HL-60 (cell line): ENCODE data around the gene DLEC1.

ENCODE experiments used
- DNase-seq, 2 experiments: peaks; one replicate each; pipeline ENCODE4 v3.0.0-alpha.2; 2010 to 2020; ENCODE audit warnings: low read depth in 1 of 2, low spot score in 1 of 2
- H3K27ac ChIP-seq: fragments of 250-450 bp; sonication (Bioruptor Pico); replicated peaks from 2 replicates; pipeline ENCODE4 v1.5.1; 2020; ENCODE audit warnings: mild to moderate bottlenecking, moderate library complexity
- H3K27me3 ChIP-seq: fragments of 250-450 bp; sonication (Bioruptor Pico); 2 replicates; pipeline ENCODE4 v1.5.1; 2021; ENCODE audit warnings: mild to moderate bottlenecking, moderate library complexity; ENCODE audit not compliant: insufficient read depth, poor library complexity, severe bottlenecking
- H3K4me3 ChIP-seq: replicated peaks from 2 replicates; pipeline ENCODE4 v1.5.1; 2011; ENCODE audit warnings: mild to moderate bottlenecking, control low read depth, low read length; ENCODE audit not compliant: insufficient read depth
- GABPA ChIP-seq: IDR thresholded peaks from 2 replicates; pipeline ENCODE4 v1.6.1; 2012; ENCODE audit warnings: low read depth
- POLR2AphosphoS5 ChIP-seq: IDR thresholded peaks from 2 replicates; pipeline ENCODE4 v1.6.1; 2012; ENCODE audit warnings: low read depth
- SPI1 ChIP-seq: IDR thresholded peaks from 2 replicates; pipeline ENCODE4 v1.6.1; 2012; ENCODE audit warnings: low read depth, mild to moderate bottlenecking, borderline replicate concordance
- TF ChIP-seq, protein P1 (sequence below): IDR thresholded peaks from one replicate; pipeline ENCODE4 v1.5.1; 2011; ENCODE audit warnings: low read length, control low read depth, inconsistent platforms; ENCODE audit not compliant: insufficient read depth
- TF ChIP-seq, protein P2 (sequence below): IDR thresholded peaks from 2 replicates; pipeline ENCODE4 v1.6.1; 2012; ENCODE audit warnings: low read depth; ENCODE audit not compliant: insufficient replicate concordance

The DLEC1 gene

DNA sequence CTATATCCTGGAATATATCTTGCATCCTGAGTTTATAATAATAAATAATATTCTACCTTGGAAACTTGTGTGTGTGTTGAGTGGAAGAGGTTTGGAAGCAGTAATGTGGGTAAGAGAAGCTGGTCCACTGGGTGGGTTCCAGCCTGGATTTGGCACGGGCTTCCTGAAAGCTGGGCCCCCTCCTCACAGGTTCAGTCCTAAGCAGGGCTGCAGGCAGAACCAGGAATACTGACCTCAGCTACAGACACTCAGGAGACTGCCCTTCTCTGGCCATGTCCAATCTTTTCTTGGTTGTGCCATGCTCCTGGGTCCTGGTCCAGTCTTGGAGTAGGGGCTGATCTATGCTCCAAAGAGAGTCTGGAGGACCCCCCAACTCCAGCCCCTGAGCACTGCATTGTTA is 104.0 kb downstream of the DLEC1 start:
- TF ChIP-seq GABPA (no peak), POLR2AphosphoS5 (no peak), SPI1 (no peak)
- TF ChIP-seq, protein P1, sequence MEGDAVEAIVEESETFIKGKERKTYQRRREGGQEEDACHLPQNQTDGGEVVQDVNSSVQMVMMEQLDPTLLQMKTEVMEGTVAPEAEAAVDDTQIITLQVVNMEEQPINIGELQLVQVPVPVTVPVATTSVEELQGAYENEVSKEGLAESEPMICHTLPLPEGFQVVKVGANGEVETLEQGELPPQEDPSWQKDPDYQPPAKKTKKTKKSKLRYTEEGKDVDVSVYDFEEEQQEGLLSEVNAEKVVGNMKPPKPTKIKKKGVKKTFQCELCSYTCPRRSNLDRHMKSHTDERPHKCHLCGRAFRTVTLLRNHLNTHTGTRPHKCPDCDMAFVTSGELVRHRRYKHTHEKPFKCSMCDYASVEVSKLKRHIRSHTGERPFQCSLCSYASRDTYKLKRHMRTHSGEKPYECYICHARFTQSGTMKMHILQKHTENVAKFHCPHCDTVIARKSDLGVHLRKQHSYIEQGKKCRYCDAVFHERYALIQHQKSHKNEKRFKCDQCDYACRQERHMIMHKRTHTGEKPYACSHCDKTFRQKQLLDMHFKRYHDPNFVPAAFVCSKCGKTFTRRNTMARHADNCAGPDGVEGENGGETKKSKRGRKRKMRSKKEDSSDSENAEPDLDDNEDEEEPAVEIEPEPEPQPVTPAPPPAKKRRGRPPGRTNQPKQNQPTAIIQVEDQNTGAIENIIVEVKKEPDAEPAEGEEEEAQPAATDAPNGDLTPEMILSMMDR: no peak
- TF ChIP-seq, protein P2, sequence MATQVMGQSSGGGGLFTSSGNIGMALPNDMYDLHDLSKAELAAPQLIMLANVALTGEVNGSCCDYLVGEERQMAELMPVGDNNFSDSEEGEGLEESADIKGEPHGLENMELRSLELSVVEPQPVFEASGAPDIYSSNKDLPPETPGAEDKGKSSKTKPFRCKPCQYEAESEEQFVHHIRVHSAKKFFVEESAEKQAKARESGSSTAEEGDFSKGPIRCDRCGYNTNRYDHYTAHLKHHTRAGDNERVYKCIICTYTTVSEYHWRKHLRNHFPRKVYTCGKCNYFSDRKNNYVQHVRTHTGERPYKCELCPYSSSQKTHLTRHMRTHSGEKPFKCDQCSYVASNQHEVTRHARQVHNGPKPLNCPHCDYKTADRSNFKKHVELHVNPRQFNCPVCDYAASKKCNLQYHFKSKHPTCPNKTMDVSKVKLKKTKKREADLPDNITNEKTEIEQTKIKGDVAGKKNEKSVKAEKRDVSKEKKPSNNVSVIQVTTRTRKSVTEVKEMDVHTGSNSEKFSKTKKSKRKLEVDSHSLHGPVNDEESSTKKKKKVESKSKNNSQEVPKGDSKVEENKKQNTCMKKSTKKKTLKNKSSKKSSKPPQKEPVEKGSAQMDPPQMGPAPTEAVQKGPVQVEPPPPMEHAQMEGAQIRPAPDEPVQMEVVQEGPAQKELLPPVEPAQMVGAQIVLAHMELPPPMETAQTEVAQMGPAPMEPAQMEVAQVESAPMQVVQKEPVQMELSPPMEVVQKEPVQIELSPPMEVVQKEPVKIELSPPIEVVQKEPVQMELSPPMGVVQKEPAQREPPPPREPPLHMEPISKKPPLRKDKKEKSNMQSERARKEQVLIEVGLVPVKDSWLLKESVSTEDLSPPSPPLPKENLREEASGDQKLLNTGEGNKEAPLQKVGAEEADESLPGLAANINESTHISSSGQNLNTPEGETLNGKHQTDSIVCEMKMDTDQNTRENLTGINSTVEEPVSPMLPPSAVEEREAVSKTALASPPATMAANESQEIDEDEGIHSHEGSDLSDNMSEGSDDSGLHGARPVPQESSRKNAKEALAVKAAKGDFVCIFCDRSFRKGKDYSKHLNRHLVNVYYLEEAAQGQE: no peak
- no peak overlapping the region for H3K4me3 ChIP-seq
- no peaks in the 10 kb centered on the region for H3K27me3 ChIP-seq
- H3K27ac ChIP-seq: no peak overlapping the region
- DNase-seq: no peak

DNA sequence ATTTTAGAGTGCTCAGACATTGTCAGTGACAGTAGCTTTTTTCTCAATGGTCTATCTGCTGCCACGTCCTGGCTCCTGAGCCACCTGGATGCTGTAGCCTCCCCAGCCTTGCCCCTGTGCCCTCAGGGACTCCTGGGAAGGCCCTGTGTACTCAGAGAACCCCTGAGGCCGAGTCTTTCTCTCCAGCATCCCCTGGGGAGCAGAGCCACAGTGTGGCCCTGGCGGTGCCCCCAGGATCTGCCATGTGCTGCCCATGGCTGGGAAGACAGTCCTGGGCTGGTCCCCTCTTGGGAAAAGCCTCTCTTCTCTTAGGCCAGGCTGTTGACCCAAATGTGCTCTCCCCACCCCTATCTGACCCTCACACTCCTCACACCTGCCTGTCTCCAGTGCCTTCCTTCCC is 104.5 kb downstream of the DLEC1 start:
- no peak for DNase-seq
- Histone ChIP-seq H3K4me3 (no peak overlapping the region), H3K27ac (no peak overlapping the region), H3K27me3 (no peaks in the 10 kb centered on the region)
- TF ChIP-seq, protein P2: no peak

DNA sequence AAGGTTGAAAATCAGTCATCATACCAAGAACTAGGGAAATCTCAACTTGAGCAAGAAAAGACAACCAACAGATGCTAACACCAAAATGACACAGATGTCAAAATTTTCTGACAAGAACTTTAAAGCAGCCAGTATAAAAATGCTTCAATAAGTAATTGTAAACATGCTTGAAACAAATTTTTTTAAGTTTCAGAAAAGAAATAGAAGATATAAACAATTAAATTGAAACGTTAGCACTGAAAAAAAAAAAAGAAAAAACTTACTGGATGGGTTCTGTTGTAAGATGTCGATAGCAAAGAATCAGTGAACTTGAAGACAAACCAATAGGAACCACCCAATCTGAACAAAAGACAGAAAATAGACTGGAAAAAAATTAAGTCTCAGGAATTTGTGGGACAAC is 107.5 kb downstream of the DLEC1 start:
- TF ChIP-seq, protein P1: no peak
- Histone ChIP-seq H3K27ac (no peak overlapping the region), H3K27me3 (no peaks in the 10 kb centered on the region), H3K4me3 (no peak overlapping the region)
- no peak for DNase-seq

DNA sequence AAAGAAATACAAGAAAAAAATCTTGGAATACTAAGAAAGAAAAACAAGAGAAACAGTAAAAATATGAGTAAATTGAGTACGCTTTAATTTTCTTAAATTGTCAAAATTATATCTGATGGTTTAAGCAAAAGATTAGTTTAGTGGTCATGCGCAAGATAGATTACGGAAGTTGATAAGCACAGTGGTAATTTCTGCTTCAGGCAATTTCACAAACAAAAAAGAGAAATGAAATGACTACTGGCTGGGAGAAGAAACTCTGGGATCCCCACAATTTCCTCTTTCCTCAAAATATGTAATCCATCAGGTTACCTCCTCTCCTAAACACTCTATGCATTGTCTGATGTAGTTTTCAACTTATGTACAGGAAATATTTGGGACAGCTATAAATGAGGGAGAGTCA is 108.4 kb downstream of the DLEC1 start:
- Histone ChIP-seq H3K4me3 (no peak overlapping the region), H3K27me3 (no peaks in the 10 kb centered on the region), H3K27ac (peak overlapping the region; percentile 43)
- DNase-seq: peak in 1 of 2 experiments; percentile 56
- TF ChIP-seq GABPA: no peak
- peak; percentile 77 for TF ChIP-seq SPI1
- TF ChIP-seq, protein P1: no peak
- TF ChIP-seq, protein P2: no peak
